SH-SY5Y (cell line): ENCODE measurements around the gene SMIM3.
"Not testable (repeated sequence)": the region's sequence is repeated elsewhere in the genome, so short reads cannot be mapped to it uniquely, and the experiment has no call there.

Experiments
- GATA2 ChIP-seq: IDR thresholded peaks from 2 replicates; pipeline ENCODE4 v1.6.1; 2011; ENCODE audit warnings: mild to moderate bottlenecking, low read depth, low read length
- GATA3 ChIP-seq: IDR thresholded peaks from 2 replicates; pipeline ENCODE4 v1.6.1; 2011; ENCODE audit warnings: low read depth, mild to moderate bottlenecking, low read length, moderate library complexity

The SMIM3 gene

DNA sequence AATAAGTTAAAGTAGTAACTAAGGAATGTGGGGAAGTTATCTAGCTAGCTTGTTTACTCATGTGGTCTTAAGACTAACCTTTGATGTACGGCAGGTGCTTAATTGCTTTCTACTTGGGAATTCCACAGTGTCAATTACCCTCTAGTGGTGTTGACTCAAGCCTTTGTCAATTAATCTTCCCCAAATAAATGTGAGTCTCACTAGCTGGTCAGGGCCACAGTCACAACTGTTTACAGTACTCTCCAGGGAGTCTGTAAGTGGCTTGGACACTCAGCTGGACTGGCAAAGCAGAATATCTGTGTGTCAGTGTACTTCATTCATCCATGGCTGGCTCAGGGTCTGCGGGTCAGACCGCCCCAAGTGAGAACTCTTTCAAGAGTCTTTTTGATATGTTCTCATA lies 30.8 kb downstream of the SMIM3 start:
- no peak for TF ChIP-seq GATA3

DNA sequence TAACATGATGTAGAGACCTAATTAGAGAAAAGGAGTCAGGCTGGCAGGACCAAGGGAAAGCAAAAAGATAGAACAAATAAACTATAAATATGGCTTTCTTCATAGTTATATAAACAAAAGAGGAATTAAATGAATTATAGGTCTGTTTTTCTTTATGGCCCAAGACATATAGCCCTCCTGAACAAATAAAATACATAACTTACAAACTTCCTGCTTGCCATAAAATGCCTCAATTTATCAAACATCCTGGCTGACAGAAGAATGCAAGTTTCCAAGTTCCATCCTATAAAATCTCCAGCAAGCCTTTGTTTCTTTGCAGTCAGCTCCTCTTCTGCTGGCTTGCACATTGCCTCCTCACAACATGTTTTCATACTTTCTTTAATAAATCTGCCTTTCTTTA lies 36.5 kb downstream of the SMIM3 start:
- no peak for TF ChIP-seq GATA3
- TF ChIP-seq GATA2 = no peak

DNA sequence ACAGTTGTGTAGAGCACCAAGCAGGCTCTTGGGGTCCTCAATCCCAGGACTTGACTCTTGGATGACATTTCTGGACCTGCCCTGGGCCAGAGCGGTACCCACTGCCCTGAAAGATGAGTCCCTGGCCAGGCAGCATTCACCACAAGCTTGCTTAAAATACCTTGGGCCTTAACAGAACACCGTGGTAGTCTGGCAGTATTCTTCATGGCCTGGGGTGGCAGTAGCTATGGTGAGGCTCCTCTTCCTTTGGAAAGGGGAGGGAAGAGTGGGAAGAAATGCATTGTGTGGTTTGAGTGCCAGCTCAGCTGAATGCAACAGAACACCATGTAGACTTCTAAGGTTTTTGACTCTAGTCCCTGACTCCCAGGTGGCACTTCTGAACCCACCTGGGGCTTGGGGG lies 38.4 kb downstream of the SMIM3 start:
- no peak for TF ChIP-seq GATA3
- TF ChIP-seq GATA2 = no peak

DNA sequence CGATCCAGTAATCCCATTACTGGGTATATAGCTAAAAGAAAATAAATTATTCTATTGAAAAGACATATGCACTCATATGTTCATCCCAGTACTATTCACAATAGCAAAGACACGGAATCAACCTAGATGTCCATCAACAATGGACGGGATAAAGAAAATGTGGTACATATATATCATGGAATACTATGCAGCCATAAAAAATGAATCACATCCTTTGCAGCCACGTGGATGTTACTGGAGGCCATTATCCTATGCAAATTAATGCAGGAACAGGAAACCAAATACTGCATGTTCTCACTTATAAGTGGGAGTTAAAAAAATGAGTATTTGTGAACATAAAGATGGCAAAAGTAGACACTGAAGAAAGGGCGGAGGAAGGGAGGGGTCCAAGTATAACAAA lies 51.2 kb downstream of the SMIM3 start:
- TF ChIP-seq GATA2 (no peak), GATA3 (no peak)

DNA sequence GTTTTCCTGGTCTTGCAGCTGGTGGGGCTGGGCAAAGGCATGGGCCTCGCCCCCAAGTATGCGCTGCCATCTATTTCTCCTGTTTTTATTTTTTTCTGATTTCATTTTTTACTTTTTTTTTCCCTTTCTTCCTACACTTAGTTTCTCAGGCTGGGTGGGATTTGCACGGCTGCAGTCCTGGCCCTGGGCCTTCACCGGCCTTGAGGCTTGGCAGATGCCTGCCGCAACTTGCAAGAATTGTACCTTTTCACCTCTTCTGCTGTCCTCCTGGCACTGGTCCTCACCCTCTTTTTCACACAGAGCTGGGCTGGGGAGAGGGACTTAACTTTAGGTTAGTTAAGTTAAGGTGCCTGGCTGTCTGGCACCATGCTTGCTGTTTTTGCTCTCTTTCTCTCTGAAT lies 57.5 kb downstream of the SMIM3 start:
- TF ChIP-seq GATA3 (no peak), GATA2 (no peak)

DNA sequence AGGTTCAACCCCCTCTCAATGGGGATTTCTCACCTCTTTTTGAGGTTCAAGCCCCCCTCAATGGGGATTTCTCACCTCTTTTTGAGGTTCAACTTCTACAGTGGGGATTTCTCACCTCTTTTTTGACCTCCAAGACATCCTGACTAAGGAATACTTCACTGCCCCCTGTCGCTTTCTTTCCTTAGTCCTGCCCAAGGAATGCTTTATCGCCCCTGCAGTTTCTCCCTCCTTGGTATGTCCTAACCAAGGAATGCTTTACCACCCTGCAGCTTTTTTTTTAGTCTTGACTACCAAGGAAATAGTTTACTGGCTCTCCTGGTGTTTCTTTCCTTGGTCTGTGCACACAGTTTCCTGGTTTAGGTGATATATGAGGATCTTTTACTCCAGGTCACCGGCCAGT lies 58.1 kb downstream of the SMIM3 start:
- TF ChIP-seq GATA3 (no peak), GATA2 (no peak)

DNA sequence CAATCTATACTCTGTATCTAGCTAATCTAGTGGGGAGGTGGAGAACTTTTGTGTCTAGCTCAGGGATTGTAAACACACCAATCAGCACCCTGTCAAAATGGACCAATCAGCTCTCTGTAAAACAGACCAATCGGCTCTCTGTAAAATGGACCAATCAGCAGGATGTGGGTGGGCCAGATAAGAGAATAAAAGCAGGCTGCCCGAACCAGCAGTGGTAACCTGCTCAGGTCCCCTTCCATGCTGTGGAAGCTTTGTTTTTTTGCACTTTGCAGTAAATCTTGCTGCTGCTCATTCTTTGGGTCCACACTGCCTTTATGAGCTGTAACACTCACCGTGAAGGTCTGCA lies 67.7 kb downstream of the SMIM3 start, which contains the start of gene IRGM:
TSS of gene IRGM (plus strand) at position 214 of the 346 bp plus-strand sequence. CDS start 1,603 bp downstream, outside the sequence.
- TF ChIP-seq GATA3, GATA2: not testable (repeated sequence)
